Hepatocyte (in vitro differentiated cells): ENCODE results near the gene USP17L10. TPM values are rescaled to one million over a fixed set of nuclear protein-coding genes. Genes with fewer than 3 reads are reported as not detected.
"Not testable (repeated sequence)": the region's sequence is repeated elsewhere in the genome, so short reads cannot be mapped to it uniquely, and the experiment has no call there.

Source experiments
- DNase-seq: peaks from one replicate; pipeline ENCODE4 v3.0.0-alpha.2; 2016; ENCODE audit warnings: low spot score
- H2AFZ ChIP-seq: fragments of 200-600 bp; sonication (generic); 2 replicates; pipeline ENCODE4 v1.6.0; 2016; ENCODE audit warnings: antibody characterized with exemption, mild to moderate bottlenecking
- H3K27ac ChIP-seq: fragments of 200-600 bp; sonication (generic); 2 replicates; pipeline ENCODE4 v1.5.1; 2016; ENCODE audit warnings: mild to moderate bottlenecking
- H3K27me3 ChIP-seq: fragments of 200-600 bp; sonication (generic); 2 replicates; pipeline ENCODE4 v1.6.1; 2016
- H3K36me3 ChIP-seq: fragments of 200-600 bp; sonication (generic); replicated peaks from 2 replicates; pipeline ENCODE4 v1.5.1; 2016; ENCODE audit warnings: low read depth; ENCODE audit not compliant: insufficient read depth
- H3K4me1 ChIP-seq: fragments of 200-600 bp; sonication (generic); 2 replicates; pipeline ENCODE4 v1.5.1; 2016; ENCODE audit warnings: mild to moderate bottlenecking, moderate library complexity; ENCODE audit not compliant: insufficient read depth
- H3K4me2 ChIP-seq: fragments of 200-600 bp; sonication (generic); 2 replicates; pipeline ENCODE4 v1.6.0; 2016
- H3K4me3 ChIP-seq: fragments of 200-600 bp; sonication (generic); 2 replicates; pipeline ENCODE4 v1.5.1; 2016; ENCODE audit warnings: mild to moderate bottlenecking
- H3K79me2 ChIP-seq: fragments of 200-600 bp; sonication (generic); 2 replicates; pipeline ENCODE4 v1.6.0; 2017; ENCODE audit warnings: mild to moderate bottlenecking
- H3K9me2 ChIP-seq: fragments of 200-600 bp; sonication (generic); replicated peaks from 2 replicates; pipeline ENCODE4 v1.6.0; 2017; ENCODE audit warnings: mild to moderate bottlenecking; ENCODE audit not compliant: insufficient read depth
- H3K9me3 ChIP-seq: fragments of 200-600 bp; sonication (generic); 2 replicates; pipeline ENCODE4 v1.5.1; 2016; ENCODE audit warnings: low read depth, mild to moderate bottlenecking
- H4K20me1 ChIP-seq: fragments of 200-600 bp; sonication (generic); 2 replicates; pipeline ENCODE4 v1.6.0; 2016; ENCODE audit warnings: mild to moderate bottlenecking; ENCODE audit not compliant: insufficient read depth, poor library complexity, severe bottlenecking
- WGBS: methylation state at CpG from one replicate; pipeline ENCODE4 v1.1.6; 2016; ENCODE audit warnings: low lambda C conversion rate; ENCODE audit errors: missing lambda C conversion rate; 5-methylcytosine and 5-hydroxymethylcytosine counted together
- polyA plus RNA-seq: library from polyadenylated mRNA; unstranded; fragments of >200 nt; fragmentation: Nextera tagmentation; extraction: Ambion mirVana; gene quantifications from 2 replicates; pipeline ENCODE4 v1.2.1, GENCODE V29; 2016
- total RNA-seq: library from RNA; depleted of rRNA; stranded (reverse); fragments of >200 nt; gene quantifications from 2 replicates; pipeline ENCODE4 v1.2.3, GENCODE V29; 2014

USP17L10 gene, protein sequence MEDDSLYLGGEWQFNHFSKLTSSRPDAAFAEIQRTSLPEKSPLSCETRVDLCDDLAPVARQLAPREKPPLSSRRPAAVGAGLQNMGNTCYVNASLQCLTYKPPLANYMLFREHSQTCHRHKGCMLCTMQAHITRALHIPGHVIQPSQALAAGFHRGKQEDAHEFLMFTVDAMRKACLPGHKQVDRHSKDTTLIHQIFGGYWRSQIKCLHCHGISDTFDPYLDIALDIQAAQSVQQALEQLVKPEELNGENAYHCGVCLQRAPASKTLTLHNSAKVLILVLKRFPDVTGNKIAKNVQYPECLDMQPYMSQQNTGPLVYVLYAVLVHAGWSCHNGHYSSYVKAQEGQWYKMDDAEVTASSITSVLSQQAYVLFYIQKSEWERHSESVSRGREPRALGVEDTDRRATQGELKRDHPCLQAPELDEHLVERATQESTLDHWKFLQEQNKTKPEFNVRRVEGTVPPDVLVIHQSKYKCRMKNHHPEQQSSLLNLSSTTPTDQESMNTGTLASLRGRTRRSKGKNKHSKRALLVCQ
- total RNA-seq (not detected in 2 replicates), polyA plus RNA-seq (not detected in 2 replicates)

DNA sequence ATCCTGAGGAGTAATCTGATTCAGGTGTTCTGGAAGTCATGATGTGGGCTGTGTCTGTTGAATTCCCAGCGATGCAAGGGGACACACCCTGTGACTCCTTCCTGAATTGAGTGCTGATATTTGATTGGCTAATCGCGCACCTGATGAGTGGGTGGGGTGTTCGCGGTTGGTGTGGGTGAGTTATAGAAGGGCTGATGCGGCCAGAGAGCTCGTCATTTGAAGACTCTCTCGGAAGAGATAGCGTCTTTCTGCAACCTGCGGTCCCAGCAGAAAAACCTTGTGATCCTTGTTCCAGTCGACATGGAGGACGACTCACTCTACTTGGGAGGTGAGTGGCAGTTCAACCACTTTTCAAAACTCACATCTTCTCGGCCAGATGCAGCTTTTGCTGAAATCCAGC is at the start of gene USP17L10:
Gene USP17L10 (plus strand): TSS at position 301 of the 400 bp plus-strand sequence. CDS start 0 bp downstream, at position 301.
- not testable (repeated sequence) for H3K9me2 ChIP-seq, H3K27me3 ChIP-seq, H3K4me1 ChIP-seq, H3K4me2 ChIP-seq, H3K9me3 ChIP-seq, H4K20me1 ChIP-seq, H3K79me2 ChIP-seq, H3K36me3 ChIP-seq, DNase-seq, H3K4me3 ChIP-seq, H3K27ac ChIP-seq, H2AFZ ChIP-seq
- WGBS, result 71% methylated on average over 4 of the region's 13 CpGs

DNA sequence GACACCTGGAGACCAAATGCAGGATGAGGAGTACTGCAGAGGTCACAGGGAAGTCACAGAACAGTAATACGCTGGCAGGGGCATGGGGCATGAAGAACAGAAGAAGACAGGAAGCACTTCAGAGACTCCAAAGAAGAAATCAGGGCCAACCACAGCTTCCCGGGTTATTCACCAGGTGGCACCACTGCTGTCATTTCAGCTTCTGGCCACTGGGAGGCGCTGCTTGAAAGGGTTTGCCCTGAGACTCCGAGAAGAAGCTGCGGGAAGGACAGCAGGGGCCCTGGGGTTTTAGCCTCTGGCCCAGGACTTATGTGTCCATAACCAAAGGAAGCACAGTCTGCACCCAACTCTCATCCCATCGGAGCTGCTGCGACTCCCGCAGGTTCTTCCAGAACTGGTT is 44.5 kb upstream of the USP17L10 start:
- not testable (repeated sequence) for H4K20me1 ChIP-seq, DNase-seq, H2AFZ ChIP-seq, H3K4me1 ChIP-seq, H3K4me3 ChIP-seq, H3K9me3 ChIP-seq, H3K79me2 ChIP-seq, H3K36me3 ChIP-seq, H3K9me2 ChIP-seq, H3K4me2 ChIP-seq, H3K27ac ChIP-seq, H3K27me3 ChIP-seq
- no CpG with 5 or more reads among the region's 8 CpGs for WGBS

DNA sequence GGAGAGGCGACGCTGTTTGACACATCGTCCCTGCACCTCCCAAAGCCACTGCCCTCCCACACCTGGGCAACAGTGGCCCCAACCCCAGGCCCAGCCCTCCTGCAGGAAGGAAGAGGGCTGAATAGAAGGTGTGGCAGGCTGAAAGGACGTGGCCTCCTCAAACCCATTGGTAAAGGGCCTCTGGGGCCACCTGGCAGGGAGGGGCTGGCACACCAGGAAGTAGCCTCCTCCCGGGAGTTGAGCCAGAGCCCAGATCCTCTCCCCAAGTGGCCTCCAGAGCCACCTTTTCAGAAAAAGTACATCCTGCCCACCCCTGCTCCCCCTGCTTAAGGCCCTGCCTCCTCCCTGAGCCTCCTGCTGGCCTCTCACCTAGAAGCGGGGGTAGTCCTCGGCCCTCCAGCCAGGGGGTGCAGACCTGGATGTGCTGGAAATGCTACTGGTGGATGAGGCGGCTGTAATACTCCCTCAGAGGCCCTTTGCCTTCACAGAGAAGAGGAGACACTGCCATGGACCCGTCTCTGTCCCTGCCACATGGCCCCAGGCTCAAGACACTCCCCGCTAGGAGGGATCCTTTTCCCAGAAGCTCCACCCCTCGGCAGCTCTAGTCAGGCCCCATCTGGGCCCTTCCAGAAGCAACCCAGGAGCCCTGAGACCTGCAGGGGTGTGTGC is 40.5 kb upstream of the USP17L10 start, which contains the start of gene FAM90A26:
Gene FAM90A26 (plus strand): TSS at position 619 of the 669 bp plus-strand sequence. CDS start 2,764 bp downstream, outside the sequence.
- not testable (repeated sequence) for H2AFZ ChIP-seq, H3K4me1 ChIP-seq, H3K9me3 ChIP-seq, H3K36me3 ChIP-seq, H4K20me1 ChIP-seq, DNase-seq, H3K27ac ChIP-seq, H3K4me2 ChIP-seq, H3K79me2 ChIP-seq, H3K9me2 ChIP-seq, H3K4me3 ChIP-seq, H3K27me3 ChIP-seq
- no CpG with 5 or more reads among the region's 11 CpGs for WGBS

DNA sequence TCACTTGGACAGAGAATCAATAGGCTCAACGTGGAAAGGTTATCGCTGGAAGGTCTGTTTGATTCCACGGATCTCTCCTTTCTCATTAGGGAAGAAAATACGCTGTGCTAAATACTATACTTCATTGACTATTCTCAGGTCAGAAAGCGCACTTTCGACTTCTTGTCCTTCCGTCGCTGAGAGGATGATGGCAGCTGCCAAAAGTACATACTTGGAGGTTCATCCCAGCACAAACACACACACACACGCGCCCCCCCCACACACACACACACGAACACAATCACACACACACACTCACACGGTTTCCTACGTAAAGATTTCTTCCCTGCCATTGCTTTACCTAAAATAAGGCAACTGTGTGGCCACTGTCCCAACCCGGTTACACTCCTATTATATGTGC is 4.2 kb downstream of the USP17L10 start:
- H3K79me2 ChIP-seq, H3K4me3 ChIP-seq, DNase-seq, H3K27ac ChIP-seq, H3K9me3 ChIP-seq, H2AFZ ChIP-seq, H3K9me2 ChIP-seq, H3K4me2 ChIP-seq, H3K36me3 ChIP-seq, H3K4me1 ChIP-seq, H4K20me1 ChIP-seq, H3K27me3 ChIP-seq: not testable (repeated sequence)
- 87% methylated on average over 12 of the region's 14 CpGs for WGBS

DNA sequence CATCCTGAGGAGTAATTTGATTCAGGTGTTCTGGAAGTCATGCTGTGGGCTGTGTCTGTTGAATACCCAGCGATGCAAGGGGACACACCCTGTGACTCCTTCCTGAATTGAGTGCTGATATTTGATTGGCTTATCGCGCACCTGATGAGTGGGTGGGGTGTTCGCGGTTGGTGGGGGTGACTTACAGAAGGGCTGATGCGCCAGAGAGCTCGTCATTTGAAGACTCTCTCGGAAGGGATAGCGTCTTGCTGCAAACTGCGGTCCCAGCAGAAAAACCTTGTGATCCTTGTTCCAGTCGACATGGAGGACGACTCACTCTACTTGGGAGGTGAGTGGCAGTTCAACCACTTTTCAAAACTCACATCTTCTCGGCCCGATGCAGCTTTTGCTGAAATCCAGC is 4.6 kb downstream of the USP17L10 start, which contains the start of gene USP17L11:
Gene USP17L11 (plus strand): TSS at position 301 of the 400 bp plus-strand sequence. CDS start 0 bp downstream, at position 301.
- H4K20me1 ChIP-seq, H2AFZ ChIP-seq, H3K27me3 ChIP-seq, H3K9me2 ChIP-seq, H3K9me3 ChIP-seq, H3K27ac ChIP-seq, H3K4me2 ChIP-seq, H3K79me2 ChIP-seq, H3K4me3 ChIP-seq, H3K36me3 ChIP-seq, DNase-seq, H3K4me1 ChIP-seq: not testable (repeated sequence)
- WGBS, result no CpG with 5 or more reads among the region's 14 CpGs

DNA sequence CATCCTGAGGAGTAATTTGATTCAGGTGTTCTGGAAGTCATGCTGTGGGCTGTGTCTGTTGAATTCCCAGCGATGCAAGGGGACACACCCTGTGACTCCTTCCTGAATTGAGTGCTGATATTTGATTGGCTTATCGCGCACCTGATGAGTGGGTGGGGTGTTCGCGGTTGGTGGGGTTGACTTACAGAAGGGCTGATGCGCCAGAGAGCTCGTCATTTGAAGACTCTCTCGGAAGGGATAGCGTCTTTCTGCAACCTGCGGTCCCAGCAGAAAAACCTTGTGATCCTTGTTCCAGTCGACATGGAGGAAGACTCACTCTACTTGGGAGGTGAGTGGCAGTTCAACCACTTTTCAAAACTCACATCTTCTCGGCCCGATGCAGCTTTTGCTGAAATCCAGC is 9.4 kb downstream of the USP17L10 start, which contains the start of gene USP17L12:
Gene USP17L12 (plus strand): TSS at position 301 of the 400 bp plus-strand sequence. CDS start 0 bp downstream, at position 301.
- H3K9me2 ChIP-seq, H3K36me3 ChIP-seq, H3K4me3 ChIP-seq, H3K27ac ChIP-seq, DNase-seq, H3K4me1 ChIP-seq, H4K20me1 ChIP-seq, H2AFZ ChIP-seq, H3K9me3 ChIP-seq, H3K79me2 ChIP-seq, H3K27me3 ChIP-seq, H3K4me2 ChIP-seq: not testable (repeated sequence)
- WGBS, result no CpG with 5 or more reads among the region's 13 CpGs

DNA sequence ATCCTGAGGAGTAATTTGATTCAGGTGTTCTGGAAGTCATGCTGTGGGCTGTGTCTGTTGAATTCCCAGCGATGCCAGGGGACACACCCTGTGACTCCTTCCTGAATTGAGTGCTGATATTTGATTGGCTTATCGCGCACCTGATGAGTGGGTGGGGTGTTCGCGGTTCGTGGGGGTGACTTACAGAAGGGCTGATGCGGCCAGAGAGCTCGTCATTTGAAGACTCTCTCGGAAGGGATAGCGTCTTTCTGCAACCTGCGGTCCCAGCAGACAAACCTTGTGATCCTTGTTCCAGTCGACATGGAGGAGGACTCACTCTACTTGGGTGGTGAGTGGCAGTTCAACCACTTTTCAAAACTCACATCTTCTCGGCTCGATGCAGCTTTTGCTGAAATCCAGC is 14.1 kb downstream of the USP17L10 start, which contains the start of gene USP17L13:
Gene USP17L13 (plus strand): TSS at position 301 of the 400 bp plus-strand sequence. CDS start 0 bp downstream, at position 301.
- not testable (repeated sequence) for H3K9me2 ChIP-seq, H3K4me3 ChIP-seq, H3K4me2 ChIP-seq, H4K20me1 ChIP-seq, H3K27me3 ChIP-seq, H3K79me2 ChIP-seq, H3K27ac ChIP-seq, DNase-seq, H3K4me1 ChIP-seq, H2AFZ ChIP-seq, H3K9me3 ChIP-seq, H3K36me3 ChIP-seq
- WGBS, result no CpG with 5 or more reads among the region's 14 CpGs

DNA sequence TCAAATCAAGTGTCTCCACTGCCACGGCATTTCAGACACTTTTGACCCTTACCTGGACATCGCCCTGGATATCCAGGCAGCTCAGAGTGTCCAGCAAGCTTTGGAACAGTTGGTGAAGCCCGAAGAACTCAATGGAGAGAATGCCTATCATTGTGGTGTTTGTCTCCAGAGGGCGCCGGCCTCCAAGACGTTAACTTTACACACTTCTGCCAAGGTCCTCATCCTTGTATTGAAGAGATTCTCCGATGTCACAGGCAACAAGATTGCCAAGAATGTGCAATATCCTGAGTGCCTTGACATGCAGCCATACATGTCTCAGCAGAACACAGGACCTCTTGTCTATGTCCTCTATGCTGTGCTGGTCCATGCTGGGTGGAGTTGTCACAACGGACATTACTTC is 19.8 kb downstream of the USP17L10 start:
- H3K79me2 ChIP-seq, H3K9me2 ChIP-seq, H3K36me3 ChIP-seq, H3K27me3 ChIP-seq, H2AFZ ChIP-seq, H3K4me1 ChIP-seq, H3K9me3 ChIP-seq, H3K27ac ChIP-seq, H4K20me1 ChIP-seq, H3K4me2 ChIP-seq, DNase-seq, H3K4me3 ChIP-seq: not testable (repeated sequence)
- 80% methylated on average over 5 of the region's 8 CpGs for WGBS
